IMR-90 (cell line): ENCODE measurements around the gene VKORC1L1.

Source experiments
- BHLHE40 ChIP-seq: fragments of 150-350 bp; IDR thresholded peaks from 2 replicates; pipeline ENCODE4 v1.6.1; 2016; ENCODE audit warnings: mild to moderate bottlenecking, low read depth, low read length
- CEBPB ChIP-seq: IDR thresholded peaks from 2 replicates; pipeline ENCODE4 v1.6.1; 2012; ENCODE audit warnings: low read depth, low read length, improper control_type of control experiment
- CTCF ChIP-seq: conservative IDR thresholded peaks from 2 replicates; pipeline ENCODE4 v1.5.1; 2012; ENCODE audit warnings: mild to moderate bottlenecking, low read depth, low read length, improper control_type of control experiment
- ELK1 ChIP-seq: fragments of 150-350 bp; IDR thresholded peaks from 2 replicates; pipeline ENCODE4 v1.6.1; 2016; ENCODE audit warnings: low read depth, mild to moderate bottlenecking, low read length, moderate library complexity, borderline replicate concordance
- MAFK ChIP-seq: IDR thresholded peaks from 2 replicates; pipeline ENCODE4 v1.6.1; 2012; ENCODE audit warnings: low read depth, low read length, improper control_type of control experiment
- MAZ ChIP-seq: IDR thresholded peaks from 2 replicates; pipeline ENCODE4 v1.6.1; 2012; ENCODE audit warnings: low read depth, mild to moderate bottlenecking, low read length, improper control_type of control experiment, moderate library complexity, borderline replicate concordance
- MXI1 ChIP-seq: IDR thresholded peaks from 2 replicates; pipeline ENCODE4 v1.6.1; 2012; ENCODE audit warnings: low read depth, mild to moderate bottlenecking, low read length, moderate library complexity, borderline replicate concordance
- POLR2A ChIP-seq: IDR thresholded peaks from 2 replicates; pipeline ENCODE4 v1.6.1; 2012; ENCODE audit warnings: mild to moderate bottlenecking, low read depth, low read length
- RAD21 ChIP-seq: IDR thresholded peaks from 2 replicates; pipeline ENCODE4 v1.6.1; 2012; ENCODE audit warnings: low read length, improper control_type of control experiment
- SMC3 ChIP-seq: fragments of 150-350 bp; IDR thresholded peaks from 2 replicates; pipeline ENCODE4 v1.6.1; 2016; ENCODE audit warnings: low read depth, mild to moderate bottlenecking, antibody characterized with exemption, low read length, moderate library complexity
- USF2 ChIP-seq: fragments of 150-350 bp; IDR thresholded peaks from 2 replicates; pipeline ENCODE4 v1.6.1; 2017; ENCODE audit warnings: mild to moderate bottlenecking, antibody characterized with exemption, low read length, low read depth

DNA sequence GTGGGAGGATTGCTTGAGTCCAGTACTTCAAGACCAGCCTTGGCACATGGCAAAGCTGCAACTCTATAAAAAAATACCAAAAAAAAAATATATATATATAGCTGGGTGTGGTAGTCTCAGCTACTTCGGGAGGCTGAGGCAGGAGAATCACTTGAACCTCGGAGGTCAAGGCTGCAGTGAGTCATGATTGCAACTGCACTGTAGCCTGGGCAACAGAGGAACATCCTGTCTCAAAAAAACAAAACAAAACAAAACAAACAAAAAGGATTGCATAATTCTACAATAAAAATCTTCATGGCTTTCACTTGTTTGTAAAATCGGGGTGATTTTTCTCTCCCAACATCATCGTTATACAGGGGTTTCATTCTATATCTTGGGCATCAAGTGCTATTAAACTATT, 74.0 kb downstream of the VKORC1L1 start:
- TF ChIP-seq MAFK: no peak
- no peak for TF ChIP-seq CTCF
- TF ChIP-seq POLR2A: no peak
- no peak for TF ChIP-seq USF2
- TF ChIP-seq CEBPB: peak; percentile 63
- no peak for TF ChIP-seq MAZ
- no peak for TF ChIP-seq RAD21
- no peak for TF ChIP-seq ELK1
- no peak for TF ChIP-seq BHLHE40
- no peak for TF ChIP-seq SMC3
- TF ChIP-seq MXI1: no peak
